Lung (tissue), 12 donors: ENCODE measurements around the gene ACIN1. TPM values are rescaled to one million over a fixed set of nuclear protein-coding genes. Genes with fewer than 3 reads are reported as not detected.

Source experiments
- ATAC-seq: fragments of 200-7000 bp; cut with Tn5 transposase; one replicate; pipeline ENCODE4 v1.9.1; 2020; ENCODE audit warnings: moderate number of reproducible peaks; ENCODE audit not compliant: insufficient read depth, low FRiP score
- DNase-seq, 3 donors: peaks; one replicate each; pipeline ENCODE4 v3.0.0-alpha.2; 2013 to 2017
- H3K27ac ChIP-seq, 2 donors: one replicate each; pipeline ENCODE4 v1.5.1; 2013; ENCODE audit warnings: mild to moderate bottlenecking in 2 of 2, moderate library complexity in 2 of 2, control low read depth in 1 of 2, inconsistent platforms in 1 of 2, low read depth in 1 of 2, low read length in 1 of 2
- H3K27me3 ChIP-seq, 3 donors: one replicate each; pipeline ENCODE4 v1.5.1; 2013; ENCODE audit warnings: low read length in 2 of 3; ENCODE audit not compliant: control insufficient read depth in 3 of 3, insufficient read depth in 3 of 3
- H3K36me3 ChIP-seq, 4 donors: one replicate each; pipeline ENCODE4 v1.5.1; 2013; ENCODE audit warnings: low read length in 4 of 4, mild to moderate bottlenecking in 1 of 4, moderate library complexity in 1 of 4; ENCODE audit not compliant: control insufficient read depth in 4 of 4, insufficient read depth in 4 of 4
- H3K4me1 ChIP-seq, 5 donors: one replicate each; pipeline ENCODE4 v1.5.1; 2013; ENCODE audit warnings: low read length in 5 of 5, mild to moderate bottlenecking in 2 of 5, moderate library complexity in 1 of 5; ENCODE audit not compliant: control insufficient read depth in 5 of 5, insufficient read depth in 5 of 5
- H3K4me3 ChIP-seq: one replicate; pipeline ENCODE4 v1.5.1; 2013; ENCODE audit warnings: mild to moderate bottlenecking, control low read depth, moderate library complexity
- H3K9ac ChIP-seq, 2 donors: one replicate each; pipeline ENCODE4 v1.5.1; 2013; ENCODE audit warnings: low read length in 2 of 2, control low read depth in 1 of 2; ENCODE audit not compliant: insufficient read depth in 1 of 2
- H3K9me3 ChIP-seq, 4 donors: one replicate each; pipeline ENCODE4 v1.5.1; 2013; ENCODE audit warnings: low read length in 3 of 4, mild to moderate bottlenecking in 1 of 4, moderate library complexity in 1 of 4; ENCODE audit not compliant: control insufficient read depth in 4 of 4, insufficient read depth in 3 of 4
- CTCF ChIP-seq: IDR thresholded peaks from 2 replicates; pipeline ENCODE4 v1.5.1; 2012; ENCODE audit warnings: mild to moderate bottlenecking; ENCODE audit errors: control extremely low read depth, extremely low read depth
- WGBS, 2 donors: extraction: QIAGEN DNeasy Blood & Tissue Kit; methylation state at CpG; one replicate each; pipeline ENCODE4 v1.1.7; 2013; 5-methylcytosine and 5-hydroxymethylcytosine counted together
- polyA plus RNA-seq, 2 donors: library from polyadenylated mRNA; stranded (reverse); fragments of 200-250 nt; gene quantifications; one replicate each; pipeline ENCODE4 v1.2.1, GENCODE V29; 2013
- total RNA-seq, 2 donors: library from RNA; depleted of rRNA in 1 of 2; stranded (reverse); fragments of >200 nt in 1 of 2; gene quantifications; one replicate each; pipeline ENCODE4 v1.2.1, GENCODE V29; 2014 to 2021
- donor health status: control.
- donor health status: control.
- donor health status: Bipolar disorder and iron deficiency.
- donor health status: healthy.
- donor health status: DM: yes; HTN: yes; CAD: no.

Gene ACIN1
- total and polyA plus RNA-seq, 4 donors: 76.3 to 154 (median 115) TPM

GRCh38 chr14:23123419-23123818 is 28.5 kb upstream of the ACIN1 start:
- peaks cover 0 to 16% (median 10%) of the 10 kb centered on the region in 4 donors for H3K36me3 ChIP-seq
- H3K27ac ChIP-seq: no peak overlapping the region
- no peak for TF ChIP-seq CTCF
- ATAC-seq (no peak), DNase-seq (peak; percentile 53 to 63 (median 63))
- 48 to 55% methylated on average over 8 of the region's 8 CpGs for WGBS, 2 donors
- peaks cover 0 to 25% (median 11%) of the 10 kb centered on the region in 5 donors for H3K4me1 ChIP-seq
- peak overlapping the region in 1 of 2 donors; percentile 2 for H3K9ac ChIP-seq
- no peaks in the 10 kb centered on the region for H3K27me3 ChIP-seq
- H3K9me3 ChIP-seq: no peaks in the 10 kb centered on the region
- no peak overlapping the region for H3K4me3 ChIP-seq

- DNase-seq (no peak), ATAC-seq (no peak)
- 92% methylated on average over 6 of the region's 6 CpGs for WGBS, 2 donors
- Histone ChIP-seq H3K4me1 (peaks cover 0 to 25% (median 11%) of the 10 kb centered on the region in 5 donors), H3K36me3 (peaks cover 0 to 9% (median 2%) of the 10 kb centered on the region in 4 donors), H3K9ac (no peak overlapping the region), H3K27me3 (no peaks in the 10 kb centered on the region), H3K27ac (no peak overlapping the region), H3K4me3 (no peak overlapping the region), H3K9me3 (no peaks in the 10 kb centered on the region)
- TF ChIP-seq CTCF: no peak
Measured at GRCh38 chr14:23122086-23122485, 27.1 kb upstream of the ACIN1 start.

GRCh38 chr14:23121361-23121771 is 26.4 kb upstream of the ACIN1 start:
- 41 to 46% methylated on average over 6 of the region's 6 CpGs for whole genome bisulfite sequencing, 2 donors
- Histone ChIP-seq H3K27me3 (no peaks in the 10 kb centered on the region), H3K4me3 (no peak overlapping the region), H3K9ac (no peak overlapping the region), H3K27ac (no peak overlapping the region), H3K9me3 (no peaks in the 10 kb centered on the region), H3K36me3 (peaks cover 0 to 8% (median 0%) of the 10 kb centered on the region in 4 donors), H3K4me1 (peaks cover 0 to 25% (median 11%) of the 10 kb centered on the region in 5 donors)
- ATAC-seq (peak; percentile 4), DNase-seq (peak; percentile 39 to 58 (median 42))
- no peak for TF ChIP-seq CTCF

- DNase-seq: peak; percentile 92
- H3K9ac ChIP-seq: no peak overlapping the region
Measured at GRCh38 chr14:23120541-23121251, 25.8 kb upstream of the ACIN1 start.

More at GRCh38 chr14:23120541-23121251, 25.8 kb upstream of the ACIN1 start:
- H3K4me3 ChIP-seq: no peak overlapping the region
- no peaks in the 10 kb centered on the region for H3K27me3 ChIP-seq
- peaks cover 0 to 2% (median 0%) of the 10 kb centered on the region in 4 donors for H3K36me3 ChIP-seq
- H3K4me1 ChIP-seq: peaks cover 0 to 25% (median 11%) of the 10 kb centered on the region in 5 donors
- H3K9me3 ChIP-seq: no peaks in the 10 kb centered on the region
- H3K27ac ChIP-seq: no peak overlapping the region
- peak; percentile 88 for ATAC-seq
- TF ChIP-seq CTCF: peak; percentile 100
- WGBS, 2 donors: 9 to 15% methylated on average over 9 of the region's 9 CpGs
